Ovary (tissue), 9 donors: ENCODE measurements around the gene MARS1. TPM values are rescaled to one million over a fixed set of nuclear protein-coding genes. Genes with fewer than 3 reads are reported as not detected.
"Not testable (repeated sequence)": the region's sequence is repeated elsewhere in the genome, so short reads cannot be mapped to it uniquely, and the experiment has no call there.

Source experiments
- DNase-seq, 5 donors: peaks; one replicate each; pipeline ENCODE4 v3.0.0-alpha.2; 2019 to 2020
- H3K27ac ChIP-seq, 2 donors: fragments of 200-600 bp; one replicate each; pipeline versions ENCODE4 v1.5.1 to v1.8.0; 2019 to 2022
- H3K27me3 ChIP-seq: fragments of 200-600 bp; one replicate; pipeline ENCODE4 v1.8.0; 2022
- H3K36me3 ChIP-seq: fragments of 200-600 bp; sonication (generic); one replicate; pipeline ENCODE4 v1.5.1; 2019
- H3K4me1 ChIP-seq: one replicate; pipeline ENCODE4 v1.8.1; 2013; ENCODE audit warnings: mild to moderate bottlenecking, moderate library complexity; ENCODE audit not compliant: insufficient read depth
- H3K4me3 ChIP-seq: fragments of 200-600 bp; sonication (generic); one replicate; pipeline ENCODE4 v1.5.1; 2017
- H3K9me3 ChIP-seq, 2 donors: fragments of 200-600 bp in 1 of 2; sonication (generic) in 1 of 2; one replicate each; pipeline versions ENCODE4 v1.5.1 to v1.8.1; 2013 to 2019; ENCODE audit warnings: mild to moderate bottlenecking in 1 of 2, moderate library complexity in 1 of 2
- CTCF ChIP-seq, 3 donors: fragments of 450-650 bp in 2 of 3; fragments of 200-600 bp in 1 of 3; IDR thresholded peaks; one replicate each; pipeline versions ENCODE4 v1.5.1 to v1.8.0; 2016 to 2022; ENCODE audit warnings: antibody characterized with exemption in 3 of 3, mild to moderate bottlenecking in 1 of 3
- EP300 ChIP-seq: sonication (generic); formaldehyde crosslinking; IDR thresholded peaks from one replicate; pipeline ENCODE4 v1.6.1; 2017; ENCODE audit warnings: antibody characterized with exemption
- POLR2A ChIP-seq: fragments of 450-650 bp; IDR thresholded peaks from one replicate; pipeline ENCODE4 v1.6.1; 2017; ENCODE audit warnings: antibody characterized with exemption, mild to moderate bottlenecking, moderate library complexity
- WGBS, 3 donors: extraction: QIAGEN DNeasy Blood & Tissue Kit in 1 of 3; methylation state at CpG; one replicate each; pipeline versions ENCODE4 v1.1.5 to v1.1.7; 2013 to 2017; 5-methylcytosine and 5-hydroxymethylcytosine counted together
- intact Hi-C, 4 donors: fragments of 100-400 bp; cut with DNase I; formaldehyde crosslinking; loops; one replicate each; pipeline versions ENCODE4 v1.11.0 to v1.15.1; 2022 to 2023
- polyA plus RNA-seq, 2 donors: library from polyadenylated mRNA; stranded (reverse); fragments of 200-250 nt in 1 of 2; fragments of 350-450 nt in 1 of 2; fragmentation: Illumina TruSeq in 1 of 2; extraction: RNeasy Lipid Tissue Mini Kit (QIAGEN cat#74804) in 1 of 2; gene quantifications; one replicate each; pipeline ENCODE4 v1.2.3, GENCODE V29; 2013 to 2014
- total RNA-seq, 7 donors: library from RNA; depleted of rRNA in 2 of 7; stranded (reverse); fragments of >200 nt in 2 of 7; fragmentation: NEBNext Ultra II Directional in 3 of 7; extraction: Animal tissue kit (Norgen Biotek cat#: 25700) in 3 of 7; gene quantifications; one replicate each; pipeline versions ENCODE4 v1.1.0 to v1.2.4, GENCODE V29; 2016 to 2023
- donor health status: DM: no; HTN: no; CAD: no; lungs with moderate emphysema.
- donor health status: DM: no; HTN: no; CAD: no.
- donor health status: Bipolar disorder and iron deficiency.
- donor health status: DM: yes; HTN: yes; CAD: no.
- donor health status: DM: no; HTN: no; CAD: no.
- donor health status: DM: yes; HTN: yes; CAD: no.

The MARS1 gene
- total and polyA plus RNA-seq, 9 donors = 21.1 to 479 (median 66.4) TPM

- no peak overlapping the region for H3K27ac ChIP-seq
- peaks cover 9% of the 10 kb centered on the region for H3K4me1 ChIP-seq
- TF ChIP-seq POLR2A (no peak), EP300 (no peak), CTCF (IDR thresholded peaks at IDR 0.05) (no peak)
- H3K9me3 ChIP-seq = no peaks in the 10 kb centered on the region
- no peak overlapping the region for H3K4me3 ChIP-seq
- intact Hi-C loops = no loop called here
- H3K27me3 ChIP-seq = no peaks in the 10 kb centered on the region
- no peaks in the 10 kb centered on the region for H3K36me3 ChIP-seq
- WGBS, 3 donors = 23 to 56% (median 44%) methylated on average over 1 of the region's 1 CpG
- no peak for DNase-seq
Measured at GRCh38 chr12:57517187-57517586, 29.3 kb downstream of the MARS1 start.

- H3K4me1 ChIP-seq, H3K9me3 ChIP-seq, H3K4me3 ChIP-seq, intact Hi-C loops, DNase-seq, H3K27me3 ChIP-seq, H3K36me3 ChIP-seq: not testable (repeated sequence)
- 82 to 88% (median 83%) methylated on average over 10 of the region's 10 CpGs for WGBS, 3 donors
- H3K27ac ChIP-seq = peak overlapping the region in 1 of 2 donors; percentile 29
Measured at GRCh38 chr12:57517718-57518117, 29.9 kb downstream of the MARS1 start.

- no peak for TF ChIP-seq POLR2A
- 60 to 77% (median 69%) methylated on average over 8 of the region's 8 CpGs for WGBS, 3 donors
Measured at GRCh38 chr12:57518176-57518919, 30.5 kb downstream of the MARS1 start.

GRCh38 chr12:57518920-57519795 is 31.3 kb downstream of the MARS1 start:
- DNase-seq = peak in 2 of 5 donors; percentile 58 to 59
- Histone ChIP-seq H3K4me3 (peak overlapping the region; percentile 85), H3K36me3 (no peaks in the 10 kb centered on the region), H3K27me3 (no peaks in the 10 kb centered on the region), H3K27ac (peak overlapping the region; percentile 93 to 97), H3K4me1 (peaks cover 16% of the 10 kb centered on the region), H3K9me3 (no peaks in the 10 kb centered on the region)
- 25 to 29% (median 27%) methylated on average over 7 of the region's 7 CpGs for WGBS, 3 donors
- intact Hi-C loops = no loop called here
- no peak for TF ChIP-seq CTCF (IDR thresholded peaks at IDR 0.05)
- TF ChIP-seq EP300 = no peak
- TF ChIP-seq POLR2A = no peak

More at GRCh38 chr12:57518176-57518919, 30.5 kb downstream of the MARS1 start:
- no peaks in the 10 kb centered on the region for H3K9me3 ChIP-seq
- no peaks in the 10 kb centered on the region for H3K27me3 ChIP-seq
- H3K4me3 ChIP-seq = peak overlapping the region; percentile 4
- no peak for DNase-seq
- H3K36me3 ChIP-seq = no peaks in the 10 kb centered on the region
- intact Hi-C loops = no loop called here
- H3K27ac ChIP-seq = peak overlapping the region; percentile 29 to 97
- peaks cover 9% of the 10 kb centered on the region for H3K4me1 ChIP-seq

GRCh38 chr12:57519796-57520052 is 31.9 kb downstream of the MARS1 start:
- WGBS, 3 donors = 1 to 4% (median 1%) methylated on average over 8 of the region's 8 CpGs
- Histone ChIP-seq H3K9me3 (no peaks in the 10 kb centered on the region), H3K36me3 (no peaks in the 10 kb centered on the region), H3K4me1 (peaks cover 16% of the 10 kb centered on the region), H3K4me3 (peak overlapping the region; percentile 85), H3K27ac (peak overlapping the region; percentile 93 to 97), H3K27me3 (no peaks in the 10 kb centered on the region)
- intact Hi-C loops = loop anchor here in 1 of 4 donors (5.0 kb wide), 1 partner anchor 93 kb away; the partner anchor contains the start of gene ARHGEF25
- peak in 1 of 5 donors; percentile 69 for DNase-seq
- TF ChIP-seq POLR2A = no peak
- no peak for TF ChIP-seq EP300
- no peak for TF ChIP-seq CTCF (IDR thresholded peaks at IDR 0.05)
